Measurements from ENCODE around the gene NT5DC1.

The NT5DC1 gene

DNA sequence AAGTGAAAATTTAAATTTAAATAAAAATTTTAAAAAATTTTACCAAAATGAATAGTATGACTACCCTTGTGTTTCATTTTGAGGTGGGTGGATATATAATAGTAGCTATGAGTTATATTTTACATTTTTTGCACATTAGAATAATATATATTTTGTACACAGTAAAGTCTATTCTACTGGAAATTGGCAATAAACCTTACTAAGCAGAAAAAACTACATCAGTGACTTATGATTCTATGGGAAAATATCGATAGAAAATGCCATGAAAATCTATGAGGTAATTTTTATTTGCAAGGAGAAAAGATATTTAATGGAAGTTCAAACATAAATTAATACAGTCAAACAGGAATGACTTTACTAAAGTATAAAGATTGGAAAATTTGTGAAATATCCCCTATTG is 156.0 kb downstream of the NT5DC1 start:
- Histone ChIP-seq H3K9me3 (no peaks in the 10 kb centered on the region), H3K4me3 (ENCODE audit: low read depth in 1 of 2, low read length in 1 of 2) (no peak overlapping the region), H3K27ac (no peak overlapping the region), H3K4me1 (ENCODE audit: control insufficient read depth in 1 of 2, insufficient read depth in 1 of 2, low read depth in 1 of 2, low read length in 1 of 2) (peaks cover 15 to 19% of the 10 kb centered on the region in 2 experiments), H3K27me3 (no peaks in the 10 kb centered on the region), H3K36me3 (no peaks in the 10 kb centered on the region)
- TF ChIP-seq, protein P1, sequence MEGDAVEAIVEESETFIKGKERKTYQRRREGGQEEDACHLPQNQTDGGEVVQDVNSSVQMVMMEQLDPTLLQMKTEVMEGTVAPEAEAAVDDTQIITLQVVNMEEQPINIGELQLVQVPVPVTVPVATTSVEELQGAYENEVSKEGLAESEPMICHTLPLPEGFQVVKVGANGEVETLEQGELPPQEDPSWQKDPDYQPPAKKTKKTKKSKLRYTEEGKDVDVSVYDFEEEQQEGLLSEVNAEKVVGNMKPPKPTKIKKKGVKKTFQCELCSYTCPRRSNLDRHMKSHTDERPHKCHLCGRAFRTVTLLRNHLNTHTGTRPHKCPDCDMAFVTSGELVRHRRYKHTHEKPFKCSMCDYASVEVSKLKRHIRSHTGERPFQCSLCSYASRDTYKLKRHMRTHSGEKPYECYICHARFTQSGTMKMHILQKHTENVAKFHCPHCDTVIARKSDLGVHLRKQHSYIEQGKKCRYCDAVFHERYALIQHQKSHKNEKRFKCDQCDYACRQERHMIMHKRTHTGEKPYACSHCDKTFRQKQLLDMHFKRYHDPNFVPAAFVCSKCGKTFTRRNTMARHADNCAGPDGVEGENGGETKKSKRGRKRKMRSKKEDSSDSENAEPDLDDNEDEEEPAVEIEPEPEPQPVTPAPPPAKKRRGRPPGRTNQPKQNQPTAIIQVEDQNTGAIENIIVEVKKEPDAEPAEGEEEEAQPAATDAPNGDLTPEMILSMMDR (IDR thresholded peaks at IDR 0.05) = no peak

DNA sequence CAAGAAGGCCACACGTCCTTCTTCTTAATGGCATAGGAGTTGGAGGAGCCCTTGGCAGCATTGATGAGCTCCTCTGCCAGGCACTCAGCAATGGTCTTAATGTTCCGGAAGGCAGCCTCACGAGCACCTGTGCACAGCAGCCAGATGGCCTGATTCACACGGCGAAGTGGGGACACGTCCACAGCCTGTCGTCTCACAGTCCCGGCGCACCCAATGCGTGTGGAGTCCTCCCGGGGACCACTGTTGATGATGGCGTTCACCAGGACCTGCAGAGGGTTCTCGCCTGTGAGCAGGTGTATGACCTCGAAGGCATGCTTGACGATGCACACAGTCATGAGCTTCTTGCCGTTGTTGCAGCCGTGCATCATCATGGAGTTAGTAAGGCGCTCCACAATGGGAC is 157.9 kb downstream of the NT5DC1 start:
- Histone ChIP-seq H3K9me3 (no peaks in the 10 kb centered on the region), H3K27me3 (no peaks in the 10 kb centered on the region), H3K27ac (no peak overlapping the region), H3K4me1 (ENCODE audit: control insufficient read depth in 1 of 2, insufficient read depth in 1 of 2, low read depth in 1 of 2, low read length in 1 of 2) (peaks cover 7 to 9% of the 10 kb centered on the region in 2 experiments), H3K4me3 (ENCODE audit: low read depth in 1 of 2, low read length in 1 of 2) (no peak overlapping the region), H3K36me3 (no peaks in the 10 kb centered on the region)
- TF ChIP-seq, protein P1 (IDR thresholded peaks at IDR 0.05) = no peak

DNA sequence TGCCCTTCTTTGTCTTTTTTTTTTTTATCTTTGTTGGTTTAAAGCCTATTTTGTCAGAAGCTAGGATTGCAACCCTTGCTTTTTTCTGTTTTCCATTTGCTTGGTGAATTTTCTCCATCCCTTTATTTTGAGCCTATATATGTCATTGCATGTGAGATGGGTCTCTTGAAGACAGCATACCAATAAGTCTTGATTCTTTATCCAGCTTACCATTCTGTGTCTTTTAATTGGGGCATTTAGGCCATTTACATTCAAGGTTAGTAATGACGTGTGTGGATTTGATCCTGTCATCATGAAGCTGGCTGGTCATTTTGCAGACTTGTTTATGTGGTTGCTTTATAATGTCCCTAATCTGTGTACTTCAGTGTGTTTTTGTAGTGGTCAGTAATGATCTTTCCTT is 162.7 kb downstream of the NT5DC1 start:
- Histone ChIP-seq H3K4me3 (ENCODE audit: low read depth in 1 of 2, low read length in 1 of 2) (no peak overlapping the region), H3K36me3 (no peaks in the 10 kb centered on the region), H3K9me3 (no peaks in the 10 kb centered on the region), H3K27me3 (no peaks in the 10 kb centered on the region), H3K27ac (no peak overlapping the region), H3K4me1 (ENCODE audit: control insufficient read depth in 1 of 2, insufficient read depth in 1 of 2, low read depth in 1 of 2, low read length in 1 of 2) (no peaks in the 10 kb centered on the region)
- TF ChIP-seq, protein P1 (IDR thresholded peaks at IDR 0.05) = no peak

DNA sequence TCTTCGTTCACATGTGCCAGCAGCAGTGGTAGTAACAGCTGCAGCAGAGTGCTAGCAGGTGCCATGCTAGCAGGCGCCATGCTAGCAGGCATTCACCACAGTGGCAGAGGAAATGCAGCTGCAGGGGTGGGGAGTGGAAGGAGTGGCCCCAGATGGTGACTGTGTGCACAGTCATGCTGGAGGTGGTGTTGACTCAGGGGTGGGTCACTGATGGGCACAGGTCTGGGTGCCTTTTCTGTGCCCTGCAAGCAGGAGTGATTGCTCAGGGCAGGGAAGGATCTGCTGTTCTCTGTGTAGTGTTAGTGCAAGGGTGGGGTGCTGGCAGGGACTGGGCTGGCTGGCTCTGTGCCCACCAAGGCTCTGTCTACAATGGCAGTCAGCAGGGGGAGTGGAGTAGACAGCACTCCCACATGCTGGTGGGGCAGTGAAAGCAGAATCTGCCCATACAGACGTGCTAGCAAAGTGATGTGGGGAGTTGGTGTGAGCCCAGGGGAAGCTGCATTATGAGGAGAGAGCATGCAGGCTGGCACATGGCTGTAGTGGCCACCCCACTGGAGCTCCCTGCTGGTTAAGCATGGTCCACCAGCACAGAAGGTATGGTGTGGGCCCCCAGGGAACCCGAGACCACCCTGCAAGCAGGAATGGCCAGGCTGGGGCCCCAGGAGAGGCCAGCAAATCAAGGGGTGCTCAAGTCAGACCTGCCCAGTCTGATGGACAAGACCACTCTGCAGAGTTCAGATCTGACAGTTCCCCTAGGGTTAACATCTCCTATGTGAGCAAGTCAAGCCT is 164.6 kb downstream of the NT5DC1 start:
- Histone ChIP-seq H3K36me3 (no peaks in the 10 kb centered on the region), H3K27me3 (no peaks in the 10 kb centered on the region), H3K4me1 (ENCODE audit: control insufficient read depth in 1 of 2, insufficient read depth in 1 of 2, low read depth in 1 of 2, low read length in 1 of 2) (no peaks in the 10 kb centered on the region), H3K4me3 (ENCODE audit: low read depth in 1 of 2, low read length in 1 of 2) (no peak overlapping the region), H3K27ac (no peak overlapping the region), H3K9me3 (no peaks in the 10 kb centered on the region)
- TF ChIP-seq, protein P1 (IDR thresholded peaks at IDR 0.05) = no peak

DNA sequence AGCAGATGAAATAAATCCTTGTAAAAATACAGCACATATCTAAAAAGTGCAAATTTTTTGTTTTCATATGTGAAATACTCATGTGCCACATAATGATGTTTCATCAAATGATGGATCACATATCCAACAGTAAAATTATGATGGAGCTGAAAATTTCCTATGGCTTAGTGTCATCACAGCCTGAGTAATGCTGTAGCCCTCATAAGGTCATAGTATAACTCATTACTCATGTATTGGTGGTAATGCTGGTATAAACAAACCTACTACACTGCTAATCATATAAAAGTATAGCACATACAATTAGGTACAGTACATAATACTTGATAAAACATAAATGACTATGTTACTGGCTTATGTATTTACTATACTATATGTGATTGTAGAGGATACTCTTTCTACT is 166.2 kb downstream of the NT5DC1 start:
- Histone ChIP-seq H3K27ac (no peak overlapping the region), H3K4me3 (ENCODE audit: low read depth in 1 of 2, low read length in 1 of 2) (no peak overlapping the region), H3K36me3 (no peaks in the 10 kb centered on the region), H3K27me3 (no peaks in the 10 kb centered on the region), H3K9me3 (no peaks in the 10 kb centered on the region), H3K4me1 (ENCODE audit: control insufficient read depth in 1 of 2, insufficient read depth in 1 of 2, low read depth in 1 of 2, low read length in 1 of 2) (no peaks in the 10 kb centered on the region)
- TF ChIP-seq, protein P1 (IDR thresholded peaks at IDR 0.05) = no peak

All from neutrophil (primary cell).